ENCODE measurements around the gene TRIP10.

TRIP10 gene

GRCh38 chr19:6712692-6713670, 26.5 kb upstream of the TRIP10 start:
- no peak for DNase-seq

DNA sequence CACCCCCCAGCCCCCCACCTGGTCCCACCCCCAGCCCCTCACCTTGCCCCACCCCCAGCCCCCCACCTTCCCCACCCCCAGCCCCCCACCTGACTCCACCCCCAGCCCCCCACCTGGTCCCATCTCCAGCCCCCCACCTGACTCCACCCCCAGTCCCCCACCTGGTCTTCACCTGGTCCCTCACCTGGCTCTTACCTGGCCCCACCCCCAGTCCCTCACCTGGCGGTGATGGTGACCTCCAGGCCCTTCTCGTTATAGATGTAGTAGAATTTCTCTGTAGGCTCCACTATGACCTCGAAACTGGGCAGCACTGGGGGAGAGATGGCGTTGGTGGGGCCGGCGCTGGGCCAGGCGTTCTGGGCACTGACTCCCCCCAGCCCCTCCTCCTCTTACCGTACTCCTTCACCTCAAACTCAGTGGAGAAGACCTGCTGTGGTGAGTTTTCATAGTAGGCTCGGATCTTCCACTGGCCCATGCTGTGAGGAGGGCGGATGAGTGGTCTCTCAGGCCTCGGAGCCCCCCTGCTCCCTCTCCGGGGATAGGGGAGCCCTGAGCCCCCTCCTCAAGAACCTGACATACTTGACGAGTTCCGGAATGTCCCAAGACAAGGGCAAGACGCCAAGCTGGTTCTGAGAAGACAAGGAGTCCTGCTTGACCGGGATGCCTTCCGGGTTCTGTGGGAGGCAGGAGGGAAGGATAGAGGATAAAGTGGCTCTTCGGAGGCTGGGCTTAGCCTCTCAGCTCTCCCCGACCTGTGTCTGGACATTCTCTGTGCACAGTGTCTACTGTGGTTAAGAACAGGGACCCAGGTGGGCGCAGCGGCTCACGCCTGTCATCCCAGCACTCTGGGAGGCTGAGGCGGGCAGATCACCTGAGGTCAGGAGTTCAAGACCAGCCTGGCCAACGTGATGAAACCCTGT, 25.4 kb upstream of the TRIP10 start:
- DNase-seq: no peak

- DNase-seq: no peak
These were observed 24.5 kb upstream of the TRIP10 start for GRCh38 chr19:6714749-6715555.

GRCh38 chr19:6716610-6716970, 22.9 kb upstream of the TRIP10 start:
- no peak for DNase-seq

DNA sequence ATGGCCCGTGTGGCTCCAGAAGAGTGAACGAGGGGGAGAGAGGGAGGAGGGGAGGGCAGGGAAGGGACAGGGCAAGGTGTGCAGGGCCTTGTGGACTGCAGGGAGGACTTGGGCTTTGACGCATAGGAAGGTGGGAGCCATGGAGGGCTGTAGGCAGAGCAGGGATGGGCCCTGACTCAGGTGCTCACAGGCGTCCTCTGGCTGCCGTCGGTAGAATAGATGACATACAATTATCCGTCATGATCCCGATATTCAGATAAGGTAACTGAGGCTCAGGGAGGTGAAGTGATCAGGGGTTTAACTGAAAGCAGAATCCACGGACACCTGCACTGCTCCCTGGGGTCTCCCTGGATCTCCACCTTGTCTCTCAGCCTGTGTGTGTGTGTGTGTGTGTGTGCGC, 22.4 kb upstream of the TRIP10 start:
- DNase-seq: no peak

DNA sequence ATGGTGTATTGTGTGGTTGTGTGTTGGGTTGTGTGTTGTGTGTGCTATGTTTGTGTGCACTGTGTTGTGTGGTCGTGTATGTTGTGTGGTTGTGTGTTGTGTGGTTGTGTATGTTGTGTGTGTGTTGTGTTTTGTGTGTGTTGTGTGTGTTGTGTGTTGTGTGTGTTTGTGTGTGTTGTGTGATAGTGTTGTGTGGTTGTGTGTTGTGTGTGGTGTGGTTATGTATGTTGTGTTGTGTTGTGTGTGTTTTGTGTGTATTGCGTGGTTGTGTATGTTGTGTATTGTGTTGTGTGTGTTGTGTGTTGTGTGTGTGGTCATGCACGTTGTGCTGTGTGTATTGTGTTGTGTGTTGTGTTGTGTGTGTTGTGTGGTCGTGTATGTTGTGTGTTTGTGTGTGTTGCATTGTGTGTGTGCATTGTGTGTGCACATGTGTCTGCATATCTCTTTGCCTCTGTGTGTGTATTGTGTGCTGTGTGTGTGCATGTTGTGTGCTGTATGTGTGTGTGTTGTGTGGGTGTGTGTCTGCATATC, 22.0 kb upstream of the TRIP10 start:
- DNase-seq: no peak

DNA sequence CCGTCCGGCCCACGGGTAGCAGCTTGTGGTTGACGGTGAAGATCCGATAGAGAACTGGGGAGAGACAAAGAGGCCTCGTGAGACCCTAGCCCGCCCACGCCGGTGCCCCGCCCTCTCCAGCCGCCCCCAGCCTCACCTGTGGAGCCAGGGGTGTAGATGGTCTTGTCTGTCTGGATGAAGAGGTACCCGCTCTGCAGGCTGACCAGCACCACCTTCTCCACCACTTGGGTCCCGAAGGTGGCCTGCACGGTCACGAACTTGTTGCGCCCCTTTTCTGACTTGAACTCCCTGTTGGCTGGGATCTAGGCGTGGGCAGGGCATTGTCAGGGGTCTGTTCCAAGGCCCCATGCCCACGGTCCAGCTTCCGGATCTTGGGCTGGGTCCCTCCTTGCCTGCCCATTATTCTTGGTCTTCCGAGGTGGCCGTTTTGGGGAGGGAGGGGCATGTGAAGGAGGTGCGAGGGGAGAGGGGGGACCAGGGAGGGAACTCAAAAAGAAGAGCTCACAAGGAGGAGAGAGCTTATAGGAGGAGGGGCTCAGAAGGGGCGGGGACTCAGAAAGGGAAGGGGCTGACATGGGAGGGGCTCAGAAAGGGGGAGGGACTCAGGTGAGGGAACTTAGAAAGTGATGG, 21.3 kb upstream of the TRIP10 start:
- no peak for DNase-seq

DNA sequence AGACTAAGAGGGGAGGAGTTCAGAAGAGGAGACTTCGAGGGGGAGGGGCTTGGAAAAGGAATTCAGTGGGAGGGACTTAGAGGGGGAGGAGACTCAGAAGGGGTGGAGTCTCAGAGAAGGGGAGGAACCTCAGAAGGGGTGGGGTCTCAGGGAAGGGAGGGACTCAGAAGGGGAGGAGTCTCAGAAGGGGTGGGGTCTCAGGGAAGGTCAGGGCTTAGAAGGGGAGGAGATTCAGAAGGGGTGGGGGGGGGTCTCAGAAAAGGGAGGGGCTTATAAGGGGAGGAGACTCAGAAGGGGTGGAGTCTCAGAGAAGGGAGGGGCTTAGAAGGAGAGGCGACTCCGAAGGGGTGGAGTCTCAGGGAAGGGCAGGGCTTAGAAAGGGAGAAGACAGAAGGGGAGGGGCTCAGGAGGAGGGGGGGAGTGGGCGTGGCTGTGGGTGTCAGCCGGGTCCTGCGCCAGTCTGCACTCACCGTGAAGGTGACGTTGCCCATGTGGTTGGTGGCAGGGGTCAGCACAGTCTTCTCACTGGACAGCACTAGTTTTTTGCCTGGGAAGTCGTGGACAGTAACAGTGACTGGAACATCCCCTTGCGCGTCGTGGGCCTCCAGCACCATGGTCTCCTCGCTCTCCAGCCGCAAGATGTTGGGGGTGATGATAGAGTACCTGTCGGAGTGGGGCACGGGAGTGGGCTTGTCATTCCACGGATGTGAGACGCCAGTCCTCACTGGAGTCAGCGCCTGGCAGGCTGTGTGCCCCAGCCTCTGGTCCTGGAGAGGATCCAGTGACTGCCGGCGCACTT, 20.5 kb upstream of the TRIP10 start:
- no peak for DNase-seq

DNA sequence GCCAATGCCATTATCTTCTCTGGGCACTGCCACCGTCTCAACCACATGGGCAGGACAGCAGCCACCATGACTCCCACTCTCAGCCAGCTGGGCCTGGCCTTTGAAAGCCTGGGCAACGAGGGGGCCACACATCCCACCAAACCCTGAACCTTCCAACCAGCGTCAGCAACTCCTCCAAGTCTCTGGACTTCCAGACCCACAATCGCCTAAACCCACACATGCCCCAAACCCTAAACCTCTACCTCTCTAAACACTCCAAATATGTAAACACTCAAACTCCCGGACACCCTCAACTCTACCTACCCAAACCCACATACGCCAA, 20.0 kb upstream of the TRIP10 start:
- no peak for DNase-seq

DNA sequence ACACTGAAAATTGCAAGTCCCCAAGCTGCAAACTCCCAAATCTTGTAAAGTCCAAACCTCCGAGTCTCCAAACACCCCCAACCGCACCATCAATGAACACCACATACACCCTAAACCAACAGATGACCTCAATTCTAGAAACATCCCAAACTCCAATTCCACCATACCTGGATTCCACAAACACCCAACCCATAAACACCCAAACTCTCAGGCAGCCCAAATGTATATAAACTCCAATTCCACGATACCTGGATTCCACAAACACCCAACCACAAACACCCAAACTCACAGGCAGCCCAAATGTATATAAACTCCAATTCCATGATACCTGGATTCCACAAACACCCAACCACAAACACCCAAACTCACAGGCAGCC, 19.5 kb upstream of the TRIP10 start:
- no peak for DNase-seq

- DNase-seq: no peak
These were observed 18.9 kb upstream of the TRIP10 start, which contains the start of gene C3 for GRCh38 chr19:6720369-6721137. TSS of gene C3 (minus strand) at chr19:6720650. CDS start at chr19:6720589, 61 bp downstream.

- DNase-seq: no peak
These were observed 18.4 kb upstream of the TRIP10 start for GRCh38 chr19:6721138-6721474.

GRCh38 chr19:6721773-6722172, 17.7 kb upstream of the TRIP10 start:
- DNase-seq: no peak

DNA sequence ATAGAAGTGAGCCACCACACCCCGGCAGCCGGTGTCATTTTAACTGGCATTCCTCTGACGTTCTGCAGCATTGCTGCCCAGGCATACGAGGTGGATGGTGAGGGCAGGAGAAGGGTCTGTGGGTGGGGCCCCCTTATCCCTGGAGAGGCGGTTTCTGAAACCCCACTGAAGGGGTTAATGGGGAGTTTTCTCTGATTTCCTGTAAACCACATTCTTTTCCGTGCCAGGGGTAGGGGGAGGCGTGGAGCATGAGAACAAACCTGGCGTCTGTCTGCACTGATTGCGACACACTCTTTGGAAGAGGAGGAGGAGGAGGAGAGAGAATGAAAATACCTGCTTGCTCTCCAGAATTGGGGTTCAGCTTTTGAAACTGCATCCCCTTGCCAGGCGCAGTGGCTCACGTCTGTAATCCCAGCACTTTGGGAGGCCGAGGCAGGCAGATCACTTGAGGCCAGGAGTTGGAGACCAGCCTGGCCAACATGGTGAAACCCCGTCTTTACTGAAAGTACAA, 16.3 kb upstream of the TRIP10 start:
- DNase-seq: no peak

DNA sequence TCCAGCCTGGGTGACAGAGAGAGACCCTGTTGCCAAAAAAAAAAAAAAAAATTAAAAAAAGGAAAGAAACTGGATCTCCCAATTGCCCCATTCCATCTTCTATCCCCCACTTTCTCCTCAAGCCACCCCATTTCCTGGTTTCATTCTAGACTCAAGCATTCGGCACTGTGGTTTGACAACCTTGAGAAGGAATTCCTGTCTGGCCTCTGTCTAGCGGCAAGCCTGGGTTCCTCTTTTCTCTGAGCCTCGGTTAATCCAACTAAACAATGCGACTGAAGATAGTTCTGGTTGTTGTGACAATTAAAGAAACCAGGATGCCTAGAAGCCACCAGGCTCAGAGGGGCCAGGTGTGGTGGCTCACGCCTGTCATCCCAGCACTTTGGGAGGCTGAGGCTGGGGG, 15.7 kb upstream of the TRIP10 start:
- DNase-seq: no peak

- DNase-seq: no peak
These were observed 14.6 kb upstream of the TRIP10 start for GRCh38 chr19:6724631-6725492.

GRCh38 chr19:6725513-6726231, 13.8 kb upstream of the TRIP10 start:
- DNase-seq: no peak

GRCh38 chr19:6728346-6728745, 11.1 kb upstream of the TRIP10 start:
- DNase-seq: no peak
